Activated gamma-delta T cell treated with Interleukin-2 at 50 U/mL for 16 hours (primary cell): ENCODE data around the gene SPCS2.

ENCODE experiments used
- DNase-seq: peaks from one replicate; pipeline ENCODE4 v3.0.0-alpha.2; 2020

SPCS2 gene

GRCh38 chr11:74948898-74949752 is at the start of gene SPCS2, which contains the start of gene XRRA1:
Gene SPCS2 (plus strand): TSS chr11:74949266. CDS start chr11:74949286, 20 bp downstream.
Gene XRRA1 (minus strand): TSS chr11:74949091. CDS start chr11:74940878, 8,213 bp downstream.
- peak; percentile 96 for DNase-seq

- DNase-seq: no peak
Observed at GRCh38 chr11:74902342-74902741, 46.7 kb upstream of the SPCS2 start.

- DNase-seq: no peak
Observed at GRCh38 chr11:74905326-74905725, 43.7 kb upstream of the SPCS2 start.

- DNase-seq: no peak
Observed at GRCh38 chr11:74909385-74909784, 39.7 kb upstream of the SPCS2 start.

- DNase-seq: no peak
Observed at GRCh38 chr11:74909812-74910211, 39.3 kb upstream of the SPCS2 start.

- DNase-seq: no peak
Observed at GRCh38 chr11:74923125-74923524, 25.9 kb upstream of the SPCS2 start.

- no peak for DNase-seq
Observed at GRCh38 chr11:74925281-74925680, 23.8 kb upstream of the SPCS2 start.

GRCh38 chr11:74926304-74927030 is 22.6 kb upstream of the SPCS2 start:
- DNase-seq: no peak

GRCh38 chr11:74927496-74927895 is 21.6 kb upstream of the SPCS2 start:
- DNase-seq: no peak

GRCh38 chr11:74929431-74930363 is 19.4 kb upstream of the SPCS2 start:
- DNase-seq: peak; percentile 65

GRCh38 chr11:74932169-74932568 is 16.9 kb upstream of the SPCS2 start:
- DNase-seq: no peak

- DNase-seq: no peak
Observed at GRCh38 chr11:74932797-74933196, 16.3 kb upstream of the SPCS2 start.

- no peak for DNase-seq
Observed at GRCh38 chr11:74933765-74934164, 15.3 kb upstream of the SPCS2 start.

GRCh38 chr11:74935285-74935684 is 13.8 kb upstream of the SPCS2 start:
- DNase-seq: no peak

- no peak for DNase-seq
Observed at GRCh38 chr11:74936087-74936486, 13.0 kb upstream of the SPCS2 start.

- no peak for DNase-seq
Observed at GRCh38 chr11:74936976-74937375, 12.1 kb upstream of the SPCS2 start.

GRCh38 chr11:74937696-74938475 is 11.2 kb upstream of the SPCS2 start:
- DNase-seq: no peak

- no peak for DNase-seq
Observed at GRCh38 chr11:74941492-74941891, 7.6 kb upstream of the SPCS2 start.

- DNase-seq: no peak
Observed at GRCh38 chr11:74942073-74942759, 6.8 kb upstream of the SPCS2 start.

GRCh38 chr11:74948546-74948897 is 544 bp upstream of the SPCS2 start:
- DNase-seq: no peak

GRCh38 chr11:74949753-74950137 is 679 bp downstream of the SPCS2 start:
- no peak for DNase-seq
